Endodermal cell (in vitro differentiated cells): ENCODE measurements around the gene IFI6. TPM values are rescaled to one million over a fixed set of nuclear protein-coding genes. Genes with fewer than 3 reads are reported as not detected.

Experiments used
- DNase-seq: peaks from one replicate; pipeline ENCODE4 v3.0.0-alpha.2; 2017
- H3K27ac ChIP-seq: 2 replicates; pipeline ENCODE4 v1.5.1; 2013; ENCODE audit warnings: mild to moderate bottlenecking, low read depth, low read length, moderate library complexity
- H3K27me3 ChIP-seq: 2 replicates; pipeline ENCODE4 v1.6.1; 2013; ENCODE audit warnings: mild to moderate bottlenecking, low read length, moderate library complexity; ENCODE audit not compliant: insufficient read depth, control insufficient read depth, poor library complexity, severe bottlenecking
- H3K36me3 ChIP-seq: 2 replicates; pipeline ENCODE4 v1.7.0; 2013; ENCODE audit warnings: mild to moderate bottlenecking, low read length, moderate library complexity; ENCODE audit not compliant: control insufficient read depth, insufficient read depth
- H3K4me1 ChIP-seq: one replicate; pipeline ENCODE4 v1.7.0; 2013; ENCODE audit warnings: low read length; ENCODE audit not compliant: control insufficient read depth, insufficient read depth
- H3K4me3 ChIP-seq: 2 replicates; pipeline ENCODE4 v1.5.1; 2013; ENCODE audit warnings: mild to moderate bottlenecking, low read length, moderate library complexity
- H3K9ac ChIP-seq: 2 replicates; pipeline ENCODE4 v1.6.1; 2013; ENCODE audit warnings: mild to moderate bottlenecking, low read length, moderate library complexity; ENCODE audit not compliant: poor library complexity, severe bottlenecking; ENCODE audit errors: extremely low read depth
- H3K9me3 ChIP-seq: 2 replicates; pipeline ENCODE4 v1.6.1; 2013; ENCODE audit warnings: mild to moderate bottlenecking, low read length, moderate library complexity; ENCODE audit not compliant: control insufficient read depth
- H3K27ac Mint-ChIP-seq: 2 replicates; pipeline ENCODE4 v1.8.0; 2020; ENCODE audit warnings: mixed read lengths
- H3K27me3 Mint-ChIP-seq: 2 replicates; pipeline ENCODE4 v1.8.0; 2021; ENCODE audit warnings: mild to moderate bottlenecking, mixed read lengths; ENCODE audit not compliant: insufficient read depth
- H3K36me3 Mint-ChIP-seq: 2 replicates; pipeline ENCODE4 v1.8.0; 2020; ENCODE audit warnings: low read depth, mixed read lengths
- H3K4me1 Mint-ChIP-seq: 2 replicates; pipeline ENCODE4 v1.8.0; 2020; ENCODE audit warnings: mixed read lengths
- H3K4me3 Mint-ChIP-seq: 2 replicates; pipeline ENCODE4 v1.8.0; 2020; ENCODE audit warnings: mild to moderate bottlenecking, moderate library complexity, mixed read lengths
- H3K9me3 Mint-ChIP-seq: 2 replicates; pipeline ENCODE4 v1.8.0; 2020; ENCODE audit warnings: mild to moderate bottlenecking, mixed read lengths
- WGBS, 2 experiments: methylation state at CpG; one replicate each; pipeline versions ENCODE4 v1.1.5 to v1.1.7; 2013; ENCODE audit warnings: missing lambda C conversion rate in 2 of 2, mixed read lengths in 1 of 2; ENCODE audit not compliant: insufficient coverage in 1 of 2, insufficient read length in 1 of 2; 5-methylcytosine and 5-hydroxymethylcytosine counted together
- total RNA-seq, 2 donors: library from RNA; stranded (reverse); fragmentation: NEBNext Ultra II Directional in 1 of 2; extraction: Animal tissue kit (Norgen Biotek cat#: 25700) in 1 of 2; gene quantifications; 2 replicates in 1 of 2; 3 replicates in 1 of 2; pipeline ENCODE4 v1.2.1, GENCODE V29; 2021
- TF ChIP-seq, protein P1 (sequence below): fragments of 200-600 bp; sonication (generic); conservative IDR thresholded peaks from 2 replicates; pipeline ENCODE4 v1.5.0; 2021; ENCODE audit warnings: antibody characterized with exemption, mild to moderate bottlenecking

IFI6 gene
- total RNA-seq, 2 donors from 2014 or later: 0.71 to 1.1 TPM

DNA sequence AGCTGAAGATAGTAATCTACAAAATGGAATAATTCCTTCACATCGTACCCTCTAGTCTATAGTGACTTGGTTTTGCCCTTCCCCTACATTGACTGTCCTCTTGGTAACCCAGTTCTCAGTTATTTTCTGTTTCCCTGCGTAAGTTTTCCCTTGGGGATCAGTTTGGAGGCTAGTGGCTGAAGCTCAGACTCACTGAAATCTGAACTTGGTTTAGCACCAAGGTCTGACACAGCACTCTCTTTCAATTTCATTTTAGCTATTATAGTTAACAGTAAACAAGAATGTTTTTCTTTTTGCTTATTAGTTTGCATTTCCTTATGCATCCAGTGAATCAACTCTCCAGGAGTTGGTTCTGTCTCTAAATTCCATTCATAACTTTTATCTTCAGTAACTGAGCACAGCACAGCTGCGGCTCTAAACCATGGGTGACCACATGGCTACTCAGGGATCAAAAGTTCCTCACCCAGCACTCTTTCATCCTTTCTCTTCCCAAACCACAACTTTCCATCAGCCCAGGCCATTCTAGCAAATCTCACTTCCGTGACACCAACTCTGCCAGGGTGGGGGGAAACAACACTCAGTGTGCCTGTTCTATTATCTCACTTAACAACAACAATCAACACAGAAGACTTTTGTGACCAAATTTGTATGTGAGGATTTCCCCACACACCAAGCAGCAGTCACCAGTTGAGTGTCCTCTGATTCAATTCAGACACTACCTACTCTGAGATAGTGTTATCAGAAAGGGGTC lies 17.6 kb upstream of the IFI6 start:
- Mint-ChIP-seq H3K27ac (no peak overlapping the region), H3K9me3 (peaks cover 13% of the 10 kb centered on the region), H3K36me3 (no peaks in the 10 kb centered on the region), H3K4me3 (no peak overlapping the region), H3K4me1 (peaks cover 22% of the 10 kb centered on the region), H3K27me3 (no peaks in the 10 kb centered on the region)
- H3K4me1 ChIP-seq: peaks cover 6% of the 10 kb centered on the region
- DNase-seq: no peak
- no peaks in the 10 kb centered on the region for H3K27me3 ChIP-seq
- TF ChIP-seq, protein P1, sequence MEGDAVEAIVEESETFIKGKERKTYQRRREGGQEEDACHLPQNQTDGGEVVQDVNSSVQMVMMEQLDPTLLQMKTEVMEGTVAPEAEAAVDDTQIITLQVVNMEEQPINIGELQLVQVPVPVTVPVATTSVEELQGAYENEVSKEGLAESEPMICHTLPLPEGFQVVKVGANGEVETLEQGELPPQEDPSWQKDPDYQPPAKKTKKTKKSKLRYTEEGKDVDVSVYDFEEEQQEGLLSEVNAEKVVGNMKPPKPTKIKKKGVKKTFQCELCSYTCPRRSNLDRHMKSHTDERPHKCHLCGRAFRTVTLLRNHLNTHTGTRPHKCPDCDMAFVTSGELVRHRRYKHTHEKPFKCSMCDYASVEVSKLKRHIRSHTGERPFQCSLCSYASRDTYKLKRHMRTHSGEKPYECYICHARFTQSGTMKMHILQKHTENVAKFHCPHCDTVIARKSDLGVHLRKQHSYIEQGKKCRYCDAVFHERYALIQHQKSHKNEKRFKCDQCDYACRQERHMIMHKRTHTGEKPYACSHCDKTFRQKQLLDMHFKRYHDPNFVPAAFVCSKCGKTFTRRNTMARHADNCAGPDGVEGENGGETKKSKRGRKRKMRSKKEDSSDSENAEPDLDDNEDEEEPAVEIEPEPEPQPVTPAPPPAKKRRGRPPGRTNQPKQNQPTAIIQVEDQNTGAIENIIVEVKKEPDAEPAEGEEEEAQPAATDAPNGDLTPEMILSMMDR: no peak
- no peak overlapping the region for H3K4me3 ChIP-seq
- no peak overlapping the region for H3K27ac ChIP-seq
- 87 to 100% methylated on average over 1 to 4 of the region's 4 CpGs for WGBS, 2 experiments
- H3K9me3 ChIP-seq: peaks cover 28% of the 10 kb centered on the region
- no peaks in the 10 kb centered on the region for H3K36me3 ChIP-seq
- H3K9ac ChIP-seq: no peak overlapping the region

DNA sequence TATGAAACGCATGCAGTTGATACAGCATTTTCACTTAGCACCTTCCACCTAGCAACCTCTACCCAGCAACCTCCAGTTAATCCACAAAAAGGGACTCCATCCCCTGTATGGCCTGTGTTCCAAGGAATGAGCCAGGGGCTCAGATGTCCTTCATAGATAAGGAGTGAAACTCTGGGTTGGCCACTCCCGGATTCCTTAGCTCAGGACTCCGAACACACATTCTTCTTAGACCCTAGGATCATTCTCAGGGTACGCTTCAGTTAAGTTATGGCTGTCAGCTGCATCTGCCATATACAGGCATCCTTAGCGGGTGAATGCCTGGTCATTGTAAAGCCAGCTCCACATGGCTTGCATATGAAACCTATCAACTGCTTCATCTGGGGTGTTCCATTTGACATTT lies 15.9 kb upstream of the IFI6 start:
- H3K4me3 ChIP-seq: no peak overlapping the region
- no peak overlapping the region for H3K4me3 Mint-ChIP-seq
- no peak overlapping the region for H3K9ac ChIP-seq
- H3K27me3 Mint-ChIP-seq: no peaks in the 10 kb centered on the region
- H3K27ac ChIP-seq: no peak overlapping the region
- H3K4me1 Mint-ChIP-seq: peaks cover 22% of the 10 kb centered on the region
- no peaks in the 10 kb centered on the region for H3K27me3 ChIP-seq
- 86 to 95% methylated on average over 4 to 5 of the region's 5 CpGs for WGBS, 2 experiments
- no peaks in the 10 kb centered on the region for H3K36me3 Mint-ChIP-seq
- H3K9me3 ChIP-seq: peaks cover 24% of the 10 kb centered on the region
- H3K4me1 ChIP-seq: peaks cover 6% of the 10 kb centered on the region
- H3K36me3 ChIP-seq: no peaks in the 10 kb centered on the region
- no peak for DNase-seq
- TF ChIP-seq, protein P1: no peak
- H3K9me3 Mint-ChIP-seq: peaks cover 16% of the 10 kb centered on the region
- H3K27ac Mint-ChIP-seq: no peak overlapping the region

DNA sequence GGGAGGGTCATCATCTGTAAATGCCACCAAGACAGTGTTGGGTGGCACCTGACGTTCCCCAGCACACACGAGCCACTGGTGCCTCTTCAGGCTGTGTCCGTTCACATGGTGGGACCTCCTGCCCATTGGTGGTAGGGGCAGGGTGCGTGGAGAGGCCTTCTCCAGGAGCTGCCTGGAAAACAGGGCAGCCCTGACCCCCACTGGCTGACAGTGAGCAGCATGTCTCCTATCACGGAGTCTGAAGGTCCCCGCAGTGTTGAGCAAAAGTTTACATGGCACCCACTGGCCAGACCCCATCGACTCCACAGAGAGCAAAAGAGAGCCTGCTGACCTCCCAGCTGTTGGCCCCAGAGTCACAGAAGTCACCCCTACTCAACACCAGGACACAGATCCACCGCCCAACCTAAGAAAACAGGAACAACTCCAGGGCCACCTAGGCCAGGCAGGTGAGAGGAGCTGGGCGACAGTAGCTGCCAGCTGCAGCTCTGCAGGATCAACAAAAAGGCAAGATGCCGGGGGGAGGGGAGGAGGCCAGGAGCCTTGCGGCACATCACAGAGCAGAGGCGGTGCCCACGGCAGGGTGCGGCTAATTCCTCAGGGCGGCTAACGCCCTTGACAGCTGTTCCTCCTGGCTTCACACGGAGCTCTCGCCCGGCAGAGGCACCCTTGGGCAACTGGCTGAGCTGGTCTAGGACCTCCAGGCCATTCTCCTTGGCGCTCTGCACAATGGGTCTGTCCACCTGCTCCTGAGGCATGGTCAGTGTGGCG lies 14.4 kb upstream of the IFI6 start:
- H3K36me3 ChIP-seq: no peaks in the 10 kb centered on the region
- H3K9me3 ChIP-seq: peaks cover 24% of the 10 kb centered on the region
- H3K9me3 Mint-ChIP-seq: peaks cover 27% of the 10 kb centered on the region
- no peak overlapping the region for H3K4me3 ChIP-seq
- H3K36me3 Mint-ChIP-seq: peaks cover 4% of the 10 kb centered on the region
- peaks cover 22% of the 10 kb centered on the region for H3K4me1 Mint-ChIP-seq
- TF ChIP-seq, protein P1: no peak
- DNase-seq: peak; percentile 79
- H3K27me3 Mint-ChIP-seq: peaks cover 2% of the 10 kb centered on the region
- H3K9ac ChIP-seq: no peak overlapping the region
- no peak overlapping the region for H3K4me3 Mint-ChIP-seq
- WGBS, 2 experiments: 70 to 73% methylated on average over 18 to 21 of the region's 21 CpGs
- H3K27ac Mint-ChIP-seq: no peak overlapping the region
- no peak overlapping the region for H3K27ac ChIP-seq
- peaks cover 6% of the 10 kb centered on the region for H3K4me1 ChIP-seq
- H3K27me3 ChIP-seq: no peaks in the 10 kb centered on the region
